Neural crest cell (in vitro differentiated cells): ENCODE results near the gene TEAD1. TPM values are rescaled to one million over a fixed set of nuclear protein-coding genes. Genes with fewer than 3 reads are reported as not detected.
A peak's percentile ranks its signal among the peaks of the same experiment; 100 is the strongest.

Experiments used
- DNase-seq: peaks from one replicate; pipeline ENCODE4 v3.0.0; 2021; ENCODE audit warnings: low read depth, mixed read lengths, low spot score
- H3K27ac Mint-ChIP-seq: one replicate; pipeline ENCODE4 v1.8.0; 2021; ENCODE audit warnings: mild to moderate bottlenecking, mixed read lengths; ENCODE audit not compliant: unreplicated experiment
- H3K27me3 Mint-ChIP-seq: 2 replicates; pipeline ENCODE4 v1.8.0; 2021; ENCODE audit warnings: low read depth, mild to moderate bottlenecking, mixed read lengths
- H3K36me3 Mint-ChIP-seq: 2 replicates; pipeline ENCODE4 v1.8.0; 2021; ENCODE audit warnings: low read depth, mild to moderate bottlenecking, mixed read lengths
- H3K4me1 Mint-ChIP-seq: 2 replicates; pipeline ENCODE4 v1.8.0; 2021; ENCODE audit warnings: mixed read lengths
- H3K4me3 Mint-ChIP-seq: one replicate; pipeline ENCODE4 v1.8.0; 2021; ENCODE audit warnings: mild to moderate bottlenecking, mixed read lengths
- H3K9me3 Mint-ChIP-seq: 2 replicates; pipeline ENCODE4 v1.8.0; 2021; ENCODE audit warnings: mixed read lengths
- CTCF ChIP-seq: fragments of 200-600 bp; sonication (generic); conservative IDR thresholded peaks from 2 replicates; pipeline ENCODE4 v1.5.0; 2021; ENCODE audit warnings: antibody characterized with exemption, mild to moderate bottlenecking
- total RNA-seq: library from RNA; stranded (reverse); gene quantifications from 2 replicates; pipeline ENCODE4 v1.2.1, GENCODE V29; 2021

TEAD1 gene
- total RNA-seq, 1 donor from 2014 or later: 84.1 TPM

DNA sequence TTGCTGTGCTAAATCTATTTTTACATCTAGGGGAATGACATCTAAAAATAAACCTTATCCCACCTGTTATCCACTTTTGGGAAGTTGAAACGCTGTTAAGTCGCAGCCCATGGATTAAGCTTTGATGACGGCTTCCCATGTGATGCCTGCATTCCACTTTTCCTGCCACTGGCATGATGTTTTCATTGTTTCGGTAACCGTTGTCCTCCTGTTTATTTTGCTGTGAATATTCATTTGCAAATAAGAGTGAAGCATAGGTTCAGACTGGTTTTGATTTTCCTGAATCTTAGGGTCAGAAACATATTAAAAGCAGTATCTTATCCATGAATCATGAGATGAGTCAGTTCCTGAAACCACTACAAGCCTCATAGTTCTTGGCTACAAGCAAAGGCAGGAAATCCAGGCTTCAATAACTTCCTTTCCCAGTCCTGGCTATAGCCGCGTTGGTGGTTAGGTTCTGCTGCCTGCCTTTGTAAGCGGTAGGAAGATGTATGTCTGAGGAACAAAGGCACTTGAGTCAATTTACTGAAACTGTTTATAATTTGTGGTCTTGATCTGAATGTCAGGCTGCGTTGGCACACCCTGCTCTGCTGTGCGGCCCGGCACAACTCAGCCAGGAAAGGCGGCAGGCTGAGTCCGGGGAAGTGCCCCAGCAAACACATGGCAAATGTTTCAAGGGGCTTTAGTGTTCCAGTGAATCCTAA is 19.4 kb downstream of the TEAD1 start:
- no peak for TF ChIP-seq CTCF
- Mint-ChIP-seq H3K4me3 (peak overlapping the region; percentile 83), H3K36me3 (no peaks in the 10 kb centered on the region), H3K4me1 (peaks cover 90% of the 10 kb centered on the region), H3K9me3 (no peaks in the 10 kb centered on the region), H3K27me3 (no peaks in the 10 kb centered on the region), H3K27ac (peak overlapping the region; percentile 99)
- no peak for DNase-seq

DNA sequence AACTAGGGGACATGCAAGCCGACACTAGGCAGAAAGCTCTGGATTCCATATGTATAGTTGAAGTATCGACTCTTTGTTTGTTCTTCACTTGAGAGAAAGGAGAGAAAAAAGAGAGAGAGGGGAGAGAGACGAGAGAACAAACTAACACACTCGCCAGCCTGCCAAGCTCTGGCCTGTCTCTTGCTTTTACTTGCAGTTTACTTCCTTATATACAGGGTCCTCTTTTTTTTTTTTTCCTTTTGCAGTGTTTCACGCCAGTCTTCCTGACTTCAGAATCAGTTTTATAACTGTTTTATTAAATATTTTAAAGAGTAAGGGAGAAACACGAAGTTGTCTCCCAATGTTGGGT is 19.9 kb downstream of the TEAD1 start:
- DNase-seq: no peak
- H3K4me3 Mint-ChIP-seq: peak overlapping the region; percentile 83
- no peaks in the 10 kb centered on the region for H3K36me3 Mint-ChIP-seq
- peak overlapping the region; percentile 99 for H3K27ac Mint-ChIP-seq
- no peak for TF ChIP-seq CTCF
- peaks cover 88% of the 10 kb centered on the region for H3K4me1 Mint-ChIP-seq
- H3K9me3 Mint-ChIP-seq: no peaks in the 10 kb centered on the region
- no peaks in the 10 kb centered on the region for H3K27me3 Mint-ChIP-seq

- H3K27ac Mint-ChIP-seq: peak overlapping the region; percentile 74
- no peaks in the 10 kb centered on the region for H3K27me3 Mint-ChIP-seq
- peak overlapping the region; percentile 9 for H3K4me3 Mint-ChIP-seq
These were observed 21.1 kb downstream of the TEAD1 start for GRCh38 chr11:12695221-12695794.

DNA sequence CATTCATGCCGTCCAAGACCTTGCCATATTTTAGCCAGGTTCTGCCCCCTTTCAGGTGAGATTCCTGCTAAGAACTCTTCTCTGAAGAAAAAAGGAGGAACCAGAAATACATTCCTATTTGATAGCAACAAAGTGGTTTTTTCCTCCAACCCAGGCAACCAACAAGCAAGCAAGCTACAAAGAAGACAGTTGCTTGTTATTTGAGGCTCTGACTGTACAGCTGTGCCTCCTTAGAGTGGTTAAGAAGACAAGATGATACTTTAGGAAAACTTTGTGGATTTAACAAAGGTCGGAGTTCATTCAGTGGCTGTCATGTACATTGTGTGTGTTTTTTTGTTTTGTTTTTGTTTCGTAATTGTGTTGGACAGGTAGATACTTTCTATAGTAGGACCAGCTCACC is 21.7 kb downstream of the TEAD1 start:
- no peaks in the 10 kb centered on the region for H3K27me3 Mint-ChIP-seq
- DNase-seq: no peak
- no peaks in the 10 kb centered on the region for H3K9me3 Mint-ChIP-seq
- peak overlapping the region; percentile 74 for H3K27ac Mint-ChIP-seq
- TF ChIP-seq CTCF: no peak
- H3K36me3 Mint-ChIP-seq: no peaks in the 10 kb centered on the region
- H3K4me3 Mint-ChIP-seq: no peak overlapping the region
- peaks cover 87% of the 10 kb centered on the region for H3K4me1 Mint-ChIP-seq

More at GRCh38 chr11:12695221-12695794, 21.1 kb downstream of the TEAD1 start:
- TF ChIP-seq CTCF: no peak
- Mint-ChIP-seq H3K4me1 (peaks cover 89% of the 10 kb centered on the region), H3K36me3 (no peaks in the 10 kb centered on the region), H3K9me3 (no peaks in the 10 kb centered on the region)
- DNase-seq: no peak

DNA sequence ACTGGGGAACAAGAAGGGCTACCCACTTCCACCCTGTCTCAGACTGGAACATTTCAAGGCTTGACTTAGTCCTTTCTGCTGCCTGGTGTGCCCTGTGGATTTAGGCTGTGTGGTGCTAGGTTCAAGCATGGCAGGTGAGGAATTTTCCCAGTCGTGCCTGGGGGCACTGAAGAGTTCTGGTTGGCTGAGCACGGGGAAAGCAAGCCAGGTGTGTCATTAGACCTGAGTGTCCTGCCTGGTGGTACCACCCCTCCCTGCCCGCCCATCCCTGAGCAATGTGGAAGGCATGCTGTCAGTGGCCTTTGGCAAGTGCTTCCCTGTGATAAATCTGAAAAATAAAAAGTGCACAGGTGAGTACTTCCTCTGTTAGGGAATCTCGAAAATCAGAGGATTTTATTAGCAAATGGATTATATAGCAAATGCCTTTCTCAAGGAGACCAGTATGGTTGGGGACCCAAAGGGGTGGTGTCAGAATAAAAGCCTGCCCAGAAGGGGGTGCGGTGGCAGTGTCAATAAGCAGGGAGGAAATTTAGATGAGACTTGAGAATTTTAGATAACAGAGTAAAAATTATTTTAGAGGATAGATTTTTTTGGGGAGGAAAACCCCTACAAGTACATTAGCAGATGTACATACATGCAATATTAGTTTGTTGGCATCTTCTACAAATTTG is 22.8 kb downstream of the TEAD1 start:
- Mint-ChIP-seq H3K4me3 (peak overlapping the region; percentile 16), H3K4me1 (peaks cover 89% of the 10 kb centered on the region), H3K27ac (no peak overlapping the region), H3K9me3 (no peaks in the 10 kb centered on the region), H3K27me3 (no peaks in the 10 kb centered on the region), H3K36me3 (no peaks in the 10 kb centered on the region)
- DNase-seq: no peak
- no peak for TF ChIP-seq CTCF
